ENCODE measurements around the gene PPAT. TPM values are rescaled to one million over a fixed set of nuclear protein-coding genes. Genes with fewer than 3 reads are reported as not detected.

PPAT gene
- total and polyA plus RNA-seq, 2 experiments from 2014 or later, result 63.0 to 96.8 TPM

DNA sequence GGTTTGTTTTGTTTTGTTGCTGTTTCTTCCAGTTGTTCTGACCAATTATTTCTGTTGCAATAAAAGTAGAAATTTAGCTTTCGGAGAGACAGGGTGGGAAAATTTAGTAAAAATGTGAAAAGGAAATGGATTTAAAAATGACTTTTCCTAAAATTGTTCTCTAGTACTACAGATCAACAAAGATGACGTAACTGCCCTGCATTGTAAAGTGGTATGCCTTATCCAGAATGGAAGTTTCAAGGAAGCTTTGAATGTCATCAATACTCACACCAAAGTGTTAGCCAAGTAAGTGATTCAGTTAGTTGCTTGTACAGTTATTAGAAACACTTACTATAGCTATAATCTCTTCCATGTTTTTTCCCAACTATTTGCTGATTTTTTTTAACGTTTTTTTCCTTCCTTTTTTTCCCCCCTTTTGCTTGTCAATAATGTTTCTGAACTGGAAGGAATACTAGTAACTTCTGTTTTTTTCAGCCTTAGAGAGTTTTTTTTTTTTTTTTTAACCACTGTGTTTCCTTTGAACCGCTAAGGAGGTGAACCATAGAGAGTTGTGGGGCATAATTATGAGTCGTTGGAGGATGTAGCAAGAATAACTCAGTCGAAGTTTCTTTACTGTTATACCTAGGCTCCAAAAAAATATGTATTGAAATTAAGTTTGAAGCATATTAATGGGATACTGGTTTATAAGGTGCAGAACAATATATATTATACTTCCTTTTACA lies 34.2 kb upstream of the PPAT start (continued):
- TF ChIP-seq, protein P1, sequence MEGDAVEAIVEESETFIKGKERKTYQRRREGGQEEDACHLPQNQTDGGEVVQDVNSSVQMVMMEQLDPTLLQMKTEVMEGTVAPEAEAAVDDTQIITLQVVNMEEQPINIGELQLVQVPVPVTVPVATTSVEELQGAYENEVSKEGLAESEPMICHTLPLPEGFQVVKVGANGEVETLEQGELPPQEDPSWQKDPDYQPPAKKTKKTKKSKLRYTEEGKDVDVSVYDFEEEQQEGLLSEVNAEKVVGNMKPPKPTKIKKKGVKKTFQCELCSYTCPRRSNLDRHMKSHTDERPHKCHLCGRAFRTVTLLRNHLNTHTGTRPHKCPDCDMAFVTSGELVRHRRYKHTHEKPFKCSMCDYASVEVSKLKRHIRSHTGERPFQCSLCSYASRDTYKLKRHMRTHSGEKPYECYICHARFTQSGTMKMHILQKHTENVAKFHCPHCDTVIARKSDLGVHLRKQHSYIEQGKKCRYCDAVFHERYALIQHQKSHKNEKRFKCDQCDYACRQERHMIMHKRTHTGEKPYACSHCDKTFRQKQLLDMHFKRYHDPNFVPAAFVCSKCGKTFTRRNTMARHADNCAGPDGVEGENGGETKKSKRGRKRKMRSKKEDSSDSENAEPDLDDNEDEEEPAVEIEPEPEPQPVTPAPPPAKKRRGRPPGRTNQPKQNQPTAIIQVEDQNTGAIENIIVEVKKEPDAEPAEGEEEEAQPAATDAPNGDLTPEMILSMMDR (conservative IDR thresholded peaks at IDR 0.05; ENCODE audit: low read depth in 2 of 2), result no peak

DNA sequence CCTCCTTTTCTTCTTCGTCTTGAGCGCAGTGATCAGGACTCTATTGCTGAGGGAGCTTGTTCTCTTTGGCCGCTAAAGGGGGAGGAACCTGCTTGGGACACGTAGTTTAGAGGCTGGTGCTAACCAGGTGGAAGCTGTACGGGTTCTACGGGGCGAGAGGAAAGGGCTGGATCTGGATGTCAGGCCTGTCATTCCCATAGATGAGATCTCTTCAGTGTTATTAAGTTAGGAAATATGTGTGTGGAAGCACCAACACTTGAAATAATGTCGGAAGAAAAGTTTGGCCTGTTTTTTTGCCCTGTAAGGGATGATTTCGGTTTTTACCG lies 32.6 kb upstream of the PPAT start:
- no peak for DNase-seq (ENCODE audit: low spot score)

More for the DNA sequence above, 32.6 kb upstream of the PPAT start:
- Mint-ChIP-seq H3K27ac (peak overlapping the region; percentile 97), H3K36me3 (ENCODE audit: low read depth) (peaks cover 49% of the 10 kb centered on the region), H3K9me3 (no peaks in the 10 kb centered on the region; the same call in 2 of the 3 replicates), H3K4me1 (peaks cover 25% of the 10 kb centered on the region), H3K27me3 (ENCODE audit: insufficient read depth, low read depth, poor library complexity) (peaks cover 5% of the 10 kb centered on the region), H3K4me3 (peak overlapping the region; percentile 92)
- peaks cover 17% of the 10 kb centered on the region for H3K4me1 ChIP-seq (ENCODE audit: insufficient read depth)
- H3K9me2 ChIP-seq (ENCODE audit: insufficient read depth), result no peaks in the 10 kb centered on the region
- H3F3A ChIP-seq (replicated peaks; ENCODE audit: low read depth), result no peaks in the 10 kb centered on the region
- peak overlapping the region; percentile 88 for H3K4me2 ChIP-seq
- peaks cover 23% of the 10 kb centered on the region for H3K36me3 ChIP-seq (ENCODE audit: insufficient read depth)
- peaks cover 9% of the 10 kb centered on the region for H4K20me1 ChIP-seq (replicated peaks; ENCODE audit: insufficient read depth)
- TF ChIP-seq, protein P1 (conservative IDR thresholded peaks at IDR 0.05; ENCODE audit: low read depth in 2 of 2), result no peak
- TF ChIP-seq EZH2 (IDR thresholded peaks at IDR 0.05; ENCODE audit: low read depth, unreplicated experiment), result no peak
- TF ChIP-seq, protein P2, sequence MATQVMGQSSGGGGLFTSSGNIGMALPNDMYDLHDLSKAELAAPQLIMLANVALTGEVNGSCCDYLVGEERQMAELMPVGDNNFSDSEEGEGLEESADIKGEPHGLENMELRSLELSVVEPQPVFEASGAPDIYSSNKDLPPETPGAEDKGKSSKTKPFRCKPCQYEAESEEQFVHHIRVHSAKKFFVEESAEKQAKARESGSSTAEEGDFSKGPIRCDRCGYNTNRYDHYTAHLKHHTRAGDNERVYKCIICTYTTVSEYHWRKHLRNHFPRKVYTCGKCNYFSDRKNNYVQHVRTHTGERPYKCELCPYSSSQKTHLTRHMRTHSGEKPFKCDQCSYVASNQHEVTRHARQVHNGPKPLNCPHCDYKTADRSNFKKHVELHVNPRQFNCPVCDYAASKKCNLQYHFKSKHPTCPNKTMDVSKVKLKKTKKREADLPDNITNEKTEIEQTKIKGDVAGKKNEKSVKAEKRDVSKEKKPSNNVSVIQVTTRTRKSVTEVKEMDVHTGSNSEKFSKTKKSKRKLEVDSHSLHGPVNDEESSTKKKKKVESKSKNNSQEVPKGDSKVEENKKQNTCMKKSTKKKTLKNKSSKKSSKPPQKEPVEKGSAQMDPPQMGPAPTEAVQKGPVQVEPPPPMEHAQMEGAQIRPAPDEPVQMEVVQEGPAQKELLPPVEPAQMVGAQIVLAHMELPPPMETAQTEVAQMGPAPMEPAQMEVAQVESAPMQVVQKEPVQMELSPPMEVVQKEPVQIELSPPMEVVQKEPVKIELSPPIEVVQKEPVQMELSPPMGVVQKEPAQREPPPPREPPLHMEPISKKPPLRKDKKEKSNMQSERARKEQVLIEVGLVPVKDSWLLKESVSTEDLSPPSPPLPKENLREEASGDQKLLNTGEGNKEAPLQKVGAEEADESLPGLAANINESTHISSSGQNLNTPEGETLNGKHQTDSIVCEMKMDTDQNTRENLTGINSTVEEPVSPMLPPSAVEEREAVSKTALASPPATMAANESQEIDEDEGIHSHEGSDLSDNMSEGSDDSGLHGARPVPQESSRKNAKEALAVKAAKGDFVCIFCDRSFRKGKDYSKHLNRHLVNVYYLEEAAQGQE (IDR thresholded peaks at IDR 0.05; ENCODE audit: unreplicated experiment), result no peak
- no peak for TF ChIP-seq POLR2AphosphoS5 (IDR thresholded peaks at IDR 0.05; ENCODE audit: low read depth)
- no peak for TF ChIP-seq ZNF331 (CRISPR knock-in tag; IDR thresholded peaks at IDR 0.05; ENCODE audit: low read depth)
- peaks cover 57% of the 10 kb centered on the region for H3K79me2 ChIP-seq (replicated peaks; ENCODE audit: insufficient read depth)
- peak overlapping the region; percentile 90 for H2AFZ ChIP-seq
- peak; percentile 62 for ATAC-seq
- no peaks in the 10 kb centered on the region for H3K27me3 ChIP-seq (ENCODE audit: insufficient read depth)
- H3K4me3 ChIP-seq, result peak overlapping the region; percentile 97
- peak overlapping the region; percentile 87 for H3K27ac ChIP-seq (ENCODE audit: low read depth)

All from GM23338 (cell line).